Right lobe of liver (tissue), 4 donors: Measurements from ENCODE around the gene ATG101.

Experiments used
- POLR2A ChIP-seq: fragments of 450-650 bp; IDR thresholded peaks from one replicate; pipeline ENCODE4 v1.6.1; 2017; ENCODE audit warnings: antibody characterized with exemption, mild to moderate bottlenecking
- TF ChIP-seq, protein P1 (sequence below), 4 donors: fragments of 200-600 bp in 3 of 4; fragments of 450-650 bp in 1 of 4; IDR thresholded peaks; one replicate each; pipeline versions ENCODE4 v1.5.1 to v1.8.0; 2016 to 2022; ENCODE audit warnings: antibody characterized with exemption in 4 of 4, mild to moderate bottlenecking in 2 of 4
- donor health status: DM: no; HTN: no; CAD: no.
- donor health status: DM: no; HTN: no; CAD: no.
- donor health status: DM: no; HTN: yes; CAD: no.

DNA sequence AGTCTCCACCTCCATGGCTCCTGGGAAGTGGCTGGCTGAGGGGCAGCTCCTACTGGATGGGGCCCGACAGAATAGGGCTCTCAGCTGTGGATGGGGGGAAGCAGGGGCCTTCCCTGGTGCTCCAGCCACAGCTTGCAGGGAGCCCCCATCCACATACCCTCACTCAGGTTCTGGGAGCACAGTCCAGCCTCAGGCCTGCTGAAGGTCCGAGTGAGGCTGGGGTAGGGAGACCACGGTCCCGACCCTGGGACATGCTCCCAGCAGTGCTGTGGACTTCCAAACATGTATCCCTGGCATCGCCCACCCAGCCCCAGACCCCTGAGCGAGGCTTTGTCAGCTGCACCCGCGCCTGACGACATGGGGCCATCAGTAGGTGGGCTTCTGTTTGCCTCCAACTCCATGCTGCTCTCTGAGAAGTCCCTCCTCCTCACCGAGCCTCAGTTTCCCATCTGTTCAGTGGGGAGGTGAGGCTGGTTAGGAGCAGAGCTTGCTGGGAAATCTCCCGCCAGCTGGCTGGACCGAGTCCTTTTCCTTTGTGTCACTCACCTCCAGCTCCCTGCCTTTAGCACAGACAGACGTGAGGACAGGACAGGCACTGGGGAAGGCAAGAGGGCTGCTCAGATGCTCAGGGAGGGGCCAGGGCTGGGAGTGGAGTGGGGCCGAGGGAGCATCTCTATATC is 9.1 kb upstream of the ATG101 start:
- TF ChIP-seq, protein P1, sequence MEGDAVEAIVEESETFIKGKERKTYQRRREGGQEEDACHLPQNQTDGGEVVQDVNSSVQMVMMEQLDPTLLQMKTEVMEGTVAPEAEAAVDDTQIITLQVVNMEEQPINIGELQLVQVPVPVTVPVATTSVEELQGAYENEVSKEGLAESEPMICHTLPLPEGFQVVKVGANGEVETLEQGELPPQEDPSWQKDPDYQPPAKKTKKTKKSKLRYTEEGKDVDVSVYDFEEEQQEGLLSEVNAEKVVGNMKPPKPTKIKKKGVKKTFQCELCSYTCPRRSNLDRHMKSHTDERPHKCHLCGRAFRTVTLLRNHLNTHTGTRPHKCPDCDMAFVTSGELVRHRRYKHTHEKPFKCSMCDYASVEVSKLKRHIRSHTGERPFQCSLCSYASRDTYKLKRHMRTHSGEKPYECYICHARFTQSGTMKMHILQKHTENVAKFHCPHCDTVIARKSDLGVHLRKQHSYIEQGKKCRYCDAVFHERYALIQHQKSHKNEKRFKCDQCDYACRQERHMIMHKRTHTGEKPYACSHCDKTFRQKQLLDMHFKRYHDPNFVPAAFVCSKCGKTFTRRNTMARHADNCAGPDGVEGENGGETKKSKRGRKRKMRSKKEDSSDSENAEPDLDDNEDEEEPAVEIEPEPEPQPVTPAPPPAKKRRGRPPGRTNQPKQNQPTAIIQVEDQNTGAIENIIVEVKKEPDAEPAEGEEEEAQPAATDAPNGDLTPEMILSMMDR (IDR thresholded peaks at IDR 0.05): no peak
- TF ChIP-seq POLR2A: no peak
